ENCODE measurements around the gene WASHC2C.
"Not testable (repeated sequence)": the region's sequence is repeated elsewhere in the genome, so short reads cannot be mapped to it uniquely, and the experiment has no call there.

WASHC2C gene

DNA sequence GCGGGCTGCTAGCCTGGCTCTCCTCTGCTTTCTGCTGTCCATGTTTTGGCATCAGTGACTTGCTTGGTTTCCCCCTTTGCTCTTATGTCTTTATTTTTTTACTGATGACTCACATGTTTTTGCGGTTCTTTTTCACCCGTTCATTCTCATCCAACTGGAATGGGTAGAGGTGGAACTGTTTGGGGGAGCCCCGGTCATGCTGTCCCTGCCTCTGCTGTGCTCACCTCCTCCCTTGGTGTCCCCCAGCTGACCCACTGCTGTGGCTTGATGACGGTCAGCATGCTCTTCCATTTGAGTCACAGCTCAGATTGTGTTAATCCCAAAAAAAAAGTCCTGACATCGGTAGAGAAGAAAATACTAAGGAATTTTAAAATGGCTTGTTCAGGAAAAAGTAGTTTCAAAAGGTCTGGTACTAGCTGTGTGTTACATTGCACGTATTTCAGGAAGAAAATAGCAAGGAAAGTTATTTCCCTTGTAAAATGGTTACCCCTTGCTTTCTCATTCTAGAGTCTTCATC lies 27.0 kb downstream of the WASHC2C start:
- H3K27me3 Mint-ChIP-seq (ENCODE audit: low read depth); H3K4me3 Mint-ChIP-seq; H3K9me3 Mint-ChIP-seq; H3K4me1 Mint-ChIP-seq (ENCODE audit: low read depth); DNase-seq (ENCODE audit: low spot score); H3K36me3 Mint-ChIP-seq (ENCODE audit: low read depth); H3K27ac Mint-ChIP-seq: not testable (repeated sequence)

DNA sequence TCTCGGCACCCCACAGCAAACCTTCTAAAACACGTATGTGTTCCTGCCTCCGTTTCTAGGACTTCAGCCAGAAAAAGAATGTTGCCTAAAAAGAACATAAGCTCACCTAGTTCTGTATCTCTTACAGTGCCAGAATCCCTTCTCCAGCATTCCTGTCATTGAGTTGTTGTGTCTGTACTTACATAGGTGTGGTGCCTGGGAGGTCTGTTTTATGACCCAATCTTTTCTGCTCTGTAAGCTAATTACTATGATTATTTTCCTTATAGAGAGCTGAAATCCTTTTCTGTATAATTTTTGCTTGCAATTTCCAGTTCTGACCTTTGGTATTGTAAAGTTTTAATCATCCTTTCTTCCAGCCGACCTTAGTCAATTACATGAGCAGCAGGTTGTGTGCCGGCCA lies 28.0 kb downstream of the WASHC2C start:
- H3K9me3 Mint-ChIP-seq; H3K27ac Mint-ChIP-seq; DNase-seq (ENCODE audit: low spot score); H3K27me3 Mint-ChIP-seq (ENCODE audit: low read depth); H3K4me3 Mint-ChIP-seq; H3K36me3 Mint-ChIP-seq (ENCODE audit: low read depth); H3K4me1 Mint-ChIP-seq (ENCODE audit: low read depth): not testable (repeated sequence)

DNA sequence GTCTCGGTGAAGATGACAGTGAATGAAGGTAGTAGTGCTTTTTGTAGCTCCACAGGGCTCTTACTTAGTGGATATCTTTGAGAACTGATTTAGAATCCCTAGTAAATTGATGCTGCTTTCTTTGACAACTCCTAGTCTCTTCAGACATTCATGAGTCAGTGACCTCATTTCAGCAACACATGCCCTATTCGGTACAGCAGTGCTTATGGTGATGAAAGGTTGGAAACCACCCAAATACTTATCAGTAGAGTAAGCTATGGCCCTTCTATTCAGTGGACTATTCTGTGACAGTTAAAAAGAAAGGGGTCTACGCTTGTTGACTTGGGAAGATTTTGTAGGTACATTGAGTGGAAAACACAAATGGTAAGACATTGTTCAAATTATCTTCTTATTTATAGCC lies 29.0 kb downstream of the WASHC2C start:
- H3K27ac Mint-ChIP-seq; H3K27me3 Mint-ChIP-seq (ENCODE audit: low read depth); DNase-seq (ENCODE audit: low spot score); H3K9me3 Mint-ChIP-seq; H3K4me1 Mint-ChIP-seq (ENCODE audit: low read depth); H3K4me3 Mint-ChIP-seq; H3K36me3 Mint-ChIP-seq (ENCODE audit: low read depth): not testable (repeated sequence)

DNA sequence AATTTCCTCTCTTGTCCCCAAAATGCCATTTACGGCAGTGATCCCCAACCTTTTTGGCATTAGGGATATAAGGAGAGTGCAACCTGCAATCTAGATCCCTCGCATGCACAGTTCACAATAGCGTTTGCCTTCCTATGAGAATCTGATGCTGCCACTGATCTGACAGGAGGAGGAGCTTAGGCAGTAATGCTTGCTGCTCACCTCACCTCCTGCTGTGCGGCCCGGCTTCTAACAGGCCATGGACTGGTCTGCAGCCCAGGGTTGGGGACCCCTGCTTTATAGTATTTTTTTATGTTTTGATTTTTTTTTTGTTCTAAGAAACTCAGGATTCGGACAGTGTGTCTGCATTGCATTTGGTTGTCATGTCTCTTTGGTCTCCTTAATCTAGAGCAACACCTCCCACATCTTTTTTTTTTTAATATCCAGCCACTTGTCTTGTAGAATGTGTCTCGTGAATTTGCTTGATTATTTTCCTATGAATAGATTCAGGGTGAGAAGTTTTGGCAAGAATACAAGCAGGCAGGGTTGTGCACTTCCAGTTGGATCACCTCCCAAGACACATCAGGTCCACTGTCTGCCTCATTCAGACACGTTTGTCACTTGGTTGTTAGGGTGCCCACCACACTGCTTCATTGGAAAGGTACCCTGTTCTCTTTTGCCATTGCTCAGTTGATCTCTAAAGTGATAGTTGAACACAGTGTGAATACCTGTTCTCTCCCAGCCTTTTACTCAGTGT lies 30.8 kb downstream of the WASHC2C start:
- not testable (repeated sequence) for H3K4me3 Mint-ChIP-seq; H3K4me1 Mint-ChIP-seq (ENCODE audit: low read depth); H3K27ac Mint-ChIP-seq; H3K9me3 Mint-ChIP-seq; DNase-seq (ENCODE audit: low spot score); H3K27me3 Mint-ChIP-seq (ENCODE audit: low read depth); H3K36me3 Mint-ChIP-seq (ENCODE audit: low read depth)

DNA sequence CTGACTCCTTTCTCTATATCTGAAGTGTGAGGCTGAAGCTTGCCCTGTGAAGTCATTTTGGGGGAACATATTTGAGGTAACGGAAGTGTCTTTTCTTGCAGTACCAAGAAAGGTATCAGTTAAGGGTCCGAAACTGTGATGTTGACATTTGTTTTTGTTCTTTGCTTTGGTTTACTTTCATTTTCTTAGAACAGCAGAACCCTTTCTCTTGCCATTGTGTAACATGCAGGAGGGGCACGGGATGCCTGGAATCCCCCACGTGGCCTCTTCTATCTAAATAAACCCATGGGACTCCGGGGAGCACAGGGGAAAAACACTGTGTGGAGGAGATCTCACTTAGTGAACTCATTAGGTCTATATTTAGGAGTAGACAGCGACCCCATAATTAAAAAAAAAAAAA lies 34.6 kb downstream of the WASHC2C start:
- not testable (repeated sequence) for H3K27me3 Mint-ChIP-seq (ENCODE audit: low read depth); DNase-seq (ENCODE audit: low spot score)

DNA sequence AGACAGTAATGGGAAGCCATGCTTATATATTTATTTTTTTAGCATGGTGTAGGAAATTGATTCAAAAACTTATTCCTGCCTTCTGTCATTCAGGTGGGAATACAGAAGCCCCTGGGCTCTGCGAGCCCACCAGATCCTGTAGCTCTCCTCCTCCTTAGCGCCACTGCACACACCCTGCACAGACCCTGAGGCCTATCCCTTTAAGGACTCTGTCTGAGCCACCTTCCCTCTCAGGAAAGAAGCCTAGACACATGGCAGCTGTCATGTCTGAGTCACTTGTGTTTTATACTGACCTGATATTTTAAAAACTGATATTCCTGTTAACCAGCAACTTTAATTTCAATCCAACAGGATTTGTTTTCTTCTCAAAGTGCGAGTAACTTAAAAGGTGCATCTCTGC lies 36.0 kb downstream of the WASHC2C start:
- H3K9me3 Mint-ChIP-seq; DNase-seq (ENCODE audit: low spot score); H3K27ac Mint-ChIP-seq; H3K36me3 Mint-ChIP-seq (ENCODE audit: low read depth); H3K4me1 Mint-ChIP-seq (ENCODE audit: low read depth); H3K27me3 Mint-ChIP-seq (ENCODE audit: low read depth); H3K4me3 Mint-ChIP-seq: not testable (repeated sequence)

More for the DNA sequence above, 34.6 kb downstream of the WASHC2C start:
- H3K27ac Mint-ChIP-seq; H3K9me3 Mint-ChIP-seq; H3K36me3 Mint-ChIP-seq (ENCODE audit: low read depth); H3K4me3 Mint-ChIP-seq; H3K4me1 Mint-ChIP-seq (ENCODE audit: low read depth): not testable (repeated sequence)

DNA sequence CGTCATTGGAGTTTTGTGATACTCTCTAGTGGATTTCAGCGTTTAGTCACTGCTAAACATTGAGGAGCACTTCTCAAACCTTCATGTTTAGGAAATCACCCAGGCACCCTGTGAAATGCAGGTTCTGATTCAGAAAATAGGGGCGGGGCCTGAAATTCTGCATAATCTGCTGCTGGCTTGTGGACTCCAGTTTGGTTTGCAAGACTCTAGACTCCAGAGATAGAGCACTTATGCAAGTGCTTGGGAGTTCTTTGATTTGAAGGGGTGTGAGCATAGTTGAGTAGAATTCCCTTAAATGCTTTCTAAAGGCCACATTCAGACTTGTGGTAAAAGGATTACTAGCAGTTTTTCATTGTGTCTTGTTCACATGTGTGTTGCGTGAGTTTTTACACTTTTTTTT lies 41.3 kb downstream of the WASHC2C start:
- not testable (repeated sequence) for H3K27me3 Mint-ChIP-seq (ENCODE audit: low read depth); DNase-seq (ENCODE audit: low spot score); H3K9me3 Mint-ChIP-seq; H3K36me3 Mint-ChIP-seq (ENCODE audit: low read depth); H3K4me1 Mint-ChIP-seq (ENCODE audit: low read depth); H3K4me3 Mint-ChIP-seq; H3K27ac Mint-ChIP-seq

DNA sequence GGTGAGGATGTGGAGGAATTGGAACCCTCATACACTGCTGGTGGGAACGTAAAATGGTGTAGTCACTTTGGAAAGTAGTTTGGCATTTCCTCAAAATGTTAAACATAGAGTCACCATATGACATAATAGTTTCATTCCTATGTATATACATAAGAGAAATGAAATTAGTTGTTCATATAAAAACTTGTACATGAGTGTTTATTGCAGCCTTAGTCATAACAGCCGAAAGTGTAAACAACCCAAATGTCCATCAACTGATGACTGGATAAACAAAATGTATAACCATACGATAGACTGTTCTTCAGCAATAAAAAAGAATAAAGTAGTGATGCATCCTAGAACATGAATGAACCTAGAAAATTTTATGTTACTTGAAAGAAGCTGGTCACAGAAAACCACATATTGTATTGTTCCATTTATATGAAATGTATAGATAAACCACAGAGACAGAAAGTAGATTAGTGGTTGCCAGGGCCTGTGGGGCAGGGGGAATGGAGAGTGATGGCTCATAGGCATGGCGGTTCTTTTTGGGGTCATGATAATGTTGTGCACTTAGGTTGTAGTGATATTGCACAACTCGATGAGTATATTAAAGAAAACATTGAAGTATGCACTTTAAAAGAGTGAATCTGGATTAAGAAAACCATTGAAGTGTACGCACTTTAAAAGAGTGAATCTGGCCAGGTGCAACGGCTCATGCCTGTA lies 44.8 kb downstream of the WASHC2C start:
- H3K36me3 Mint-ChIP-seq (ENCODE audit: low read depth); H3K27ac Mint-ChIP-seq; H3K9me3 Mint-ChIP-seq; H3K4me1 Mint-ChIP-seq (ENCODE audit: low read depth); H3K27me3 Mint-ChIP-seq (ENCODE audit: low read depth); H3K4me3 Mint-ChIP-seq; DNase-seq (ENCODE audit: low spot score): not testable (repeated sequence)

DNA sequence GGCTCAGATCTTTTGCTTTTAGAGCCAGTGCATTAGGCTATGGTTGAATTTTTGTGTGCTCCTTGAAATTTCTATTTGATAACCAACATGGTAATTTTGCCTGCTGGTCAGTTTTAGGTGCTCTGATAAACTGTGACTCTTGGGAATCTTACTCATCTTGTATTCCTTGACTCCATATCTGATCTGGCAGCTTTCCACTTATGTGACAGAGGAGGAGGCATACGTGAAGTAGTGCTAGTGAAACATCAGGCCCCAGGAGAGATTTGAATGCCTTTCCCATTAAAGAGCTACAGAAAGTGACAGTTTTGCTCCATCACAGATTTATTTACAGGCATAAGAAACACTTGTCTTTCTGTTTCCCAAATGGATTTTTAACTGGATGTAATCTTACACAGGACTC lies 59.2 kb downstream of the WASHC2C start:
- H3K4me1 Mint-ChIP-seq (ENCODE audit: low read depth); H3K4me3 Mint-ChIP-seq; DNase-seq (ENCODE audit: low spot score); H3K27me3 Mint-ChIP-seq (ENCODE audit: low read depth); H3K9me3 Mint-ChIP-seq; H3K27ac Mint-ChIP-seq: not testable (repeated sequence)
- H3K36me3 Mint-ChIP-seq (ENCODE audit: low read depth): peaks cover 17% of the 10 kb centered on the region

DNA sequence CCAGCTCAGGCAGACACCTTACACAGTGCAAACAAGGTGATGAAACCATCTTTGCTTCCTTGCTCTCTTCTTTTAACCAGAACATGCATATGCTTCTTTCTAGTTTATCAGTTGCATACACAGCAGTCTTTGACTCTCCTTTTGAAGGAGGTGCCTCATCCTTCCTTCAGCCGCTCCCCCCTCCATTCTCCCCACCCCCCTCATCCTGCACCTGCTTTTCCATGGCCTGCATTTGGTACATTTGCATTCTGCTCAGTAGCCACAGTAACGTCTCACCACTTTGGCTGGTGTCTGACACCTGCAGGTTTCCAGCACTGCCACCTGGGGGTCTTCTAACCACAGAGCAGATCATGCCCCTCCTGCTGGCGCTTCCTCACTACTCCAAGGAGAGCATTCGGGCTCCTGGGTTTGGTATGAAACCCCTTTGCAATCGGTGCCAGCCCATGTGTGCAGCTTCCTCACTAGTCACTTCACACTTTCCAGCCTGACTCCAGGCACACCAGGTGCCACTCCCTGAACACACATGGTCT lies 60.2 kb downstream of the WASHC2C start:
- not testable (repeated sequence) for H3K27ac Mint-ChIP-seq; H3K27me3 Mint-ChIP-seq (ENCODE audit: low read depth); H3K4me3 Mint-ChIP-seq; H3K4me1 Mint-ChIP-seq (ENCODE audit: low read depth); H3K9me3 Mint-ChIP-seq; DNase-seq (ENCODE audit: low spot score)
- H3K36me3 Mint-ChIP-seq (ENCODE audit: low read depth): peaks cover 17% of the 10 kb centered on the region

DNA sequence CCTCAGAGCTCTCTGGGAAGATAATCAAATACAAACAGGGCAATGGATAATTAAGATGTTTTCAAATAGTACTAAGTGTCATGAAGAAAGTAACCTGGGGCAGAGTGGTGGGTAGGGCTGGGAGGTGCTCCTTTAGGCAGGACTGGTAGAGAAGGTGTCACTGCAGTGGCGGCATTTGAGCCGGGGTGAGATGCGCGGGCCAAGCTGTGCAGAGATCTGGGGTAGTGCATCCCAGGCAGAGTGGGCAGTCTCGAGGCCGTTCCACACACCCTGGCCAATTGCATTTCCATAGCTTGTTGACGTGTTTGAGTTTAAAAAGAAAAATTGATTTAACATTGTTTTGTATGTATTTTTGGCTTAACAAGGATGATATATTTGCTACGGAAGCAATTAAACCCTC lies 62.9 kb downstream of the WASHC2C start:
- not testable (repeated sequence) for DNase-seq (ENCODE audit: low spot score); H3K4me1 Mint-ChIP-seq (ENCODE audit: low read depth); H3K9me3 Mint-ChIP-seq; H3K27ac Mint-ChIP-seq; H3K27me3 Mint-ChIP-seq (ENCODE audit: low read depth); H3K4me3 Mint-ChIP-seq
- peaks cover 20% of the 10 kb centered on the region for H3K36me3 Mint-ChIP-seq (ENCODE audit: low read depth)

DNA sequence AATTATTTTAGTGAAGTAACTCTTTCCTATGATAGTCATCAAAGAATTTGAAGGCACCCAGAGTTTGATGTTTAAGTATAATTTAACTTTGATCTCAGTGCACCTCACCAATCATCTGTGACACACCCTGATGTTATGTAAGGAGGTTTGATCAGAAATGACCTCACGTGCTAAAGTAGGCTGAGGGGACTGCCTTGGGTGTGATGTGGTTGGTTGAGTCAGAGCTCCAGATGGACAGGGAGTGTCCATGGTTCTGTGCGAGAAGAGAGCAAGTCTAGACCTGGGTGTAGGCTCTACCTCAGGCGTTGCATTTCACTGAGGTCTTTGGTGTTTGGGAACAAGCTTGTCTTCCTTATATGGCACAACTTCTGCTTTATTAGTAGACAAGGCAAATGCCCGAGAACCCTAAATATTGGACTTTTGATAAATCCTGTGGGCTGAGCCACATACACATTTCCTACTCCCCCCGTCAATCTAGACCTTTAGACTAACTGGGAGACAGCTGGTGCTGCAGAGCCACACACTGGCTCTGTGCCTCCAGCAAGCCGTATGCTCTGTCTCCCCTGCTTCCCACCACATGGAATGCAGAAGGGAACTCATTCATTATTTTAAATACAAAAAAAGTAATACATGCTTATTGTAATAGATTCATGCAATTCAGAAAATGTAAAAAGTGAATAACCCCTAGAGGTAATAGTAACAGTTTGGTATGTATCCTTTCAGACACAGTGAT lies 63.8 kb downstream of the WASHC2C start:
- peaks cover 20% of the 10 kb centered on the region for H3K36me3 Mint-ChIP-seq (ENCODE audit: low read depth)
- not testable (repeated sequence) for H3K27me3 Mint-ChIP-seq (ENCODE audit: low read depth)

DNA sequence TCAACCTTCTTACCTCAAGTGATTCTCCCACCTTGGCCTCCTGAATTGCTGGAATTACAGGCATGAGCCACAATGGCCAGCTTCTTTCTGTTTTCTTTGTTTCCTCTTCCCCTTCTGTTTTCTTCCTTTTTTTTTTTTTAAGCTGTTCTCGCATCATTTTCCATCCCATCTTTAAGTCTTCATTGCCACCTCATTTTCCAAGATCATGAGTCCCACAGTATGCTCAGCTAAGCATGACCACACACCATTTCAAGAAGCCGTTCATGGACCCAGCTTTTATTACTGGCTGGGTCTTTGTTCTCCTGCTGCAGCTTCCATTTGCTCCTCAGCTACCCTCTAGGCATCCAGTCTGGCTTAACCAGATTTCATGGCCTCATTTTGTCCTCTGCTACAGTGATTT lies 67.7 kb downstream of the WASHC2C start:
- H3K27me3 Mint-ChIP-seq (ENCODE audit: low read depth); H3K4me3 Mint-ChIP-seq; H3K36me3 Mint-ChIP-seq (ENCODE audit: low read depth); H3K27ac Mint-ChIP-seq; H3K9me3 Mint-ChIP-seq; DNase-seq (ENCODE audit: low spot score); H3K4me1 Mint-ChIP-seq (ENCODE audit: low read depth): not testable (repeated sequence)

More for the DNA sequence above, 63.8 kb downstream of the WASHC2C start:
- not testable (repeated sequence) for DNase-seq (ENCODE audit: low spot score); H3K4me1 Mint-ChIP-seq (ENCODE audit: low read depth); H3K27ac Mint-ChIP-seq; H3K9me3 Mint-ChIP-seq; H3K4me3 Mint-ChIP-seq
